GM12801 (cell line): ENCODE data around the gene ZNF697.

Experiments
- CTCF ChIP-seq: IDR thresholded peaks from one replicate; pipeline ENCODE4 v1.5.1; 2011; ENCODE audit warnings: control low read depth; ENCODE audit not compliant: insufficient read length; ENCODE audit errors: extremely low read depth

The ZNF697 gene

GRCh38 chr1:119600976-119601375 lies 47.1 kb downstream of the ZNF697 start:
- TF ChIP-seq CTCF = no peak

DNA sequence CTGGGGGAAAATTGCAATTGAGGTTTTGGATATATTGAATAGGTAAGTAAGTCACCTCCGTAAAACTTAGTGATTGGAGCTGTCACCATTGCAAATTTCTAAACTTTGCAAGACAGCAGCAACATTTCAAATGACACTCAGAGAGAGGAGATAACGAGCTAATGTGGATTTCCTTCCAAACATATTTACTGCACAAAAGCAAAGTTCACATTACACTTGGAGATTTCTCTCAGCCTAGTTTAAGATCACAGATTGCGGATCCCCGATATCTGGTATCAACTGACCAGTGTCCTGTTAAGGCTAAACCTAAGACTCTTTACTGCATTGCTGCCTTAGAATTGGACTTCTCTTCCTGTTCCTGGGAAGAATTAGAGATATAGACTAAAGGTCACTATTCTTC lies 47.5 kb downstream of the ZNF697 start:
- no peak for TF ChIP-seq CTCF

DNA sequence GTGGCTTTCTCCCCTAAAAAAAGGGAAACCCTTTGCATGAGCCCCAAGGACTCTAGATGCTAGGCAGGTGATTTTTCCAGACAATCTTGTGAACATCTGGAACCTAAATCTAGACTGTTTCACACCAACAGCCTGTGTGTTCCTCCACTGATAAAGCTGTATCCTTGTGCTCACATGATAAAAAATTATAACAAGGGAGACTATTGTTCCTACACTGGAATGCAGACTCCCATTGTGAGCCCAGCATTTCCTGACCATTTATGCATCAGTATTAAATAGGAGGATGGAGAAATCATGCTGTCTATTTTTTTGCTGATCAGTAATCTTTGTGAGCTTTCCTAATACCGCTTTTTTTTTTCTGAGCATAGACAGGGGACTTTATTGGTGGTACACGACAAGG lies 52.5 kb downstream of the ZNF697 start:
- no peak for TF ChIP-seq CTCF

DNA sequence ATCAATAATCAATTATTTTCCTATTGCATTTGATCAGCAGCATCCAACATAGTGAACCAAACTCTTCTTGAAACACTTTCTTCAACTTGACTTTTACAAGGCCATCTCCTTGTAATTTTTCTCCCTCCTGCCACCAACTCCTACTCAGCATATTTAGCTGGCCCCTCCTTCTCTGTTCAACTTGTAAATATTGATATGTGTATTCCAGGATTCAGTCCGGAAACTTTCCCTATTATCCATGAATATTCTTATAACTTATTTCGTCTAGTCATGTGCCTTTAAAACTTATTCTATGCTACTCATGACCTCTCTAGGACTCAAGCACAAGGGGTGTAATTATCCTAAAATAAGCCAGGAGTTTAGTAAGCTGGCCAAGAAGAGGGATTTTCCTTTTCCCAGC lies 52.9 kb downstream of the ZNF697 start:
- no peak for TF ChIP-seq CTCF

GRCh38 chr1:119594376-119594775 lies 53.7 kb downstream of the ZNF697 start:
- no peak for TF ChIP-seq CTCF

DNA sequence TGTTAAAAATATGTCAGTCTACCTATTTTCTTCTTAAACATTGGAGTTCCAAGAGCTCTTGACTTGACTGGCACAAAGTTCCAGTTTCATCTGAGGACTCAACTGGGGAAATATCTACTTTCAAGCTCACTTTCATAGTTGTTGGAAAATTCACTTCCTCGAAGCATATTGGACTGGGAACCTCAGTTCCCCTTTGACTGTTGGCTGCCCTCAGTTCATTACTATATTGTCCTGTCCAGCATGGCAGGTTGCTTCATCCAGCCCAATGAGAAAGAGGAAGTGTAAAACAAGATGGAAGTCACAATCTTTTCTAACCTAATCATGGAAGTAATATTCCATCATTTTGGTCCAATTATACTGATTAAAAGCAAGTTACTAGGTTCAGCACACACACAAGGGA lies 54.3 kb downstream of the ZNF697 start:
- no peak for TF ChIP-seq CTCF

- no peak for TF ChIP-seq CTCF
Measured at GRCh38 chr1:119590393-119590792, 57.7 kb downstream of the ZNF697 start.

- no peak for TF ChIP-seq CTCF
Measured at GRCh38 chr1:119588621-119589020, 59.4 kb downstream of the ZNF697 start.
